Ectodermal cell (in vitro differentiated cells): ENCODE data around the gene GAL3ST2.
"Not testable (repeated sequence)": the region's sequence is repeated elsewhere in the genome, so short reads cannot be mapped to it uniquely, and the experiment has no call there.

Experiments used
- H3K27ac ChIP-seq: 2 replicates; pipeline ENCODE4 v1.7.0; 2013; ENCODE audit warnings: mild to moderate bottlenecking, low read depth, low read length; ENCODE audit not compliant: insufficient read depth, poor library complexity, severe bottlenecking
- H3K27me3 ChIP-seq: 2 replicates; pipeline ENCODE4 v1.7.0; 2013; ENCODE audit warnings: mild to moderate bottlenecking, low read length; ENCODE audit not compliant: insufficient read depth, control insufficient read depth, poor library complexity, severe bottlenecking
- H3K36me3 ChIP-seq: one replicate; pipeline ENCODE4 v1.7.0; 2013; ENCODE audit warnings: low read length; ENCODE audit not compliant: control insufficient read depth, insufficient read depth
- H3K4me1 ChIP-seq: one replicate; pipeline ENCODE4 v1.7.0; 2013; ENCODE audit warnings: low read length; ENCODE audit not compliant: control insufficient read depth, insufficient read depth
- H3K4me3 ChIP-seq: 2 replicates; pipeline ENCODE4 v1.7.0; 2013; ENCODE audit warnings: low read depth, low read length, control low read depth; ENCODE audit not compliant: insufficient read depth
- H3K9me3 ChIP-seq: 2 replicates; pipeline ENCODE4 v1.7.0; 2013; ENCODE audit warnings: mild to moderate bottlenecking, low read length, moderate library complexity; ENCODE audit not compliant: control insufficient read depth
- WGBS, 2 experiments: methylation state at CpG; one replicate each; pipeline ENCODE4 v1.1.7; 2013; ENCODE audit warnings: missing lambda C conversion rate in 2 of 2; 5-methylcytosine and 5-hydroxymethylcytosine counted together

Gene GAL3ST2

DNA sequence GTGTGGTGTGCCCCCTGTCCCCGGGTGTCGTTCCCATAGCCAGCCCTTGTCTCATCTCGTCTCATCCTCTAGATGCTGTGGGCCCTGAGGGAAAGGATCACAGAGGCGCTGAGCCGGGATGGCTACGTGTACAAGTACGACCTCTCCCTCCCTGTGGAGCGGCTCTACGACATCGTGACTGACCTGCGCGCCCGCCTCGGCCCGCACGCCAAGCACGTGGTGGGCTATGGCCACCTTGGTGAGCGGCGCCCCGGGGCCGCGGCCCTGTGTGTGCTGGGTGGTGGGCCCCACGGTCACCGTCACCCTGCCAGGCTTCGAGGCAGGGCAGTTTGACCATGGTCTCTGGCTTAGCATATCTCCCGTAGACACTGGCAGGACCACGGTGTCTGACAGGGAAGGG lies 20.8 kb upstream of the GAL3ST2 start:
- Histone ChIP-seq H3K9me3 (no peaks in the 10 kb centered on the region), H3K27me3 (no peaks in the 10 kb centered on the region), H3K4me1 (no peaks in the 10 kb centered on the region), H3K4me3 (no peak overlapping the region), H3K36me3 (peaks cover 17% of the 10 kb centered on the region), H3K27ac (no peak overlapping the region)
- 96 to 97% methylated on average over 27 of the region's 27 CpGs for WGBS, 2 experiments

- 94% methylated on average over 20 of the region's 20 CpGs for WGBS, 2 experiments
- no peaks in the 10 kb centered on the region for H3K27me3 ChIP-seq
- no peak overlapping the region for H3K4me3 ChIP-seq
- H3K4me1 ChIP-seq = peaks cover under 1% of the 10 kb centered on the region
- H3K36me3 ChIP-seq = peaks cover 17% of the 10 kb centered on the region
- no peak overlapping the region for H3K27ac ChIP-seq
- no peaks in the 10 kb centered on the region for H3K9me3 ChIP-seq
These were observed 17.4 kb upstream of the GAL3ST2 start for GRCh38 chr2:241759067-241759807.

- H3K4me1 ChIP-seq, H3K4me3 ChIP-seq: not testable (repeated sequence)
- WGBS, 2 experiments = 95 to 97% methylated on average over 7 of the region's 16 CpGs
These were observed 16.7 kb upstream of the GAL3ST2 start for GRCh38 chr2:241759893-241760292.

DNA sequence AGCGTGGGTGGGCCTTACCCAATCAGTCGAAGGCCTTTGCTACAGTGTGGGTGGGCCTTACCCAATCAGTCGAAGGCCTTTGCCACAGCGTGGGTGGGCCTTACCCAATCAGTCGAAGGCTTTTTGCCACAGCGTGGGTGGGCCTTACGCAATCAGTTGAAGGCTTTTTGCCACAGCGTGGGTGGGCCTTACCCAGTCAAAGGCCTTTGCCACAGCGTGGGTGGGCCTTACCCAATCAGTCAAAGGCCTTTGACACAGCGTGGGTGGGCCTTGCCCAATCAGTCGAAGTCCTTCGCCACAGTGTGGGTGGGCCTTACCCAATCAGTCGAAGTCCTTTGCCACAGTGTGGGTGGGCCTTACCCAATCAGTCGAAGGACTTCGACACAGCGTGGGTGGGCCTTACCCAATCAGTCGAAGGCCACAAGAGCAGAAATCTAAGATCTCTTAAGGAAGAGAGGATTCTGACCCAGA lies 16.3 kb upstream of the GAL3ST2 start:
- 94 to 96% methylated on average over 17 of the region's 17 CpGs for whole genome bisulfite sequencing, 2 experiments
- H3K27me3 ChIP-seq = no peaks in the 10 kb centered on the region
- peaks cover 17% of the 10 kb centered on the region for H3K36me3 ChIP-seq
- no peak overlapping the region for H3K27ac ChIP-seq
- H3K4me1 ChIP-seq = peaks cover 8% of the 10 kb centered on the region
- H3K4me3 ChIP-seq = no peak overlapping the region
- no peaks in the 10 kb centered on the region for H3K9me3 ChIP-seq

More at GRCh38 chr2:241759893-241760292, 16.7 kb upstream of the GAL3ST2 start:
- not testable (repeated sequence) for H3K9me3 ChIP-seq, H3K27me3 ChIP-seq, H3K27ac ChIP-seq
- H3K36me3 ChIP-seq = peaks cover 17% of the 10 kb centered on the region

GRCh38 chr2:241762321-241762932 lies 14.2 kb upstream of the GAL3ST2 start:
- Histone ChIP-seq H3K4me1 (peaks cover 8% of the 10 kb centered on the region), H3K36me3 (peaks cover 12% of the 10 kb centered on the region), H3K27me3 (no peaks in the 10 kb centered on the region), H3K27ac (no peak overlapping the region), H3K4me3 (no peak overlapping the region), H3K9me3 (no peaks in the 10 kb centered on the region)
- WGBS, 2 experiments = 94 to 95% methylated on average over 18 of the region's 18 CpGs

- 94 to 95% methylated on average over 13 of the region's 13 CpGs for WGBS, 2 experiments
- Histone ChIP-seq H3K4me3 (no peak overlapping the region), H3K36me3 (peaks cover 12% of the 10 kb centered on the region), H3K9me3 (no peaks in the 10 kb centered on the region), H3K27ac (no peak overlapping the region), H3K27me3 (no peaks in the 10 kb centered on the region), H3K4me1 (peaks cover 8% of the 10 kb centered on the region)
These were observed 13.7 kb upstream of the GAL3ST2 start for GRCh38 chr2:241762933-241763369.

DNA sequence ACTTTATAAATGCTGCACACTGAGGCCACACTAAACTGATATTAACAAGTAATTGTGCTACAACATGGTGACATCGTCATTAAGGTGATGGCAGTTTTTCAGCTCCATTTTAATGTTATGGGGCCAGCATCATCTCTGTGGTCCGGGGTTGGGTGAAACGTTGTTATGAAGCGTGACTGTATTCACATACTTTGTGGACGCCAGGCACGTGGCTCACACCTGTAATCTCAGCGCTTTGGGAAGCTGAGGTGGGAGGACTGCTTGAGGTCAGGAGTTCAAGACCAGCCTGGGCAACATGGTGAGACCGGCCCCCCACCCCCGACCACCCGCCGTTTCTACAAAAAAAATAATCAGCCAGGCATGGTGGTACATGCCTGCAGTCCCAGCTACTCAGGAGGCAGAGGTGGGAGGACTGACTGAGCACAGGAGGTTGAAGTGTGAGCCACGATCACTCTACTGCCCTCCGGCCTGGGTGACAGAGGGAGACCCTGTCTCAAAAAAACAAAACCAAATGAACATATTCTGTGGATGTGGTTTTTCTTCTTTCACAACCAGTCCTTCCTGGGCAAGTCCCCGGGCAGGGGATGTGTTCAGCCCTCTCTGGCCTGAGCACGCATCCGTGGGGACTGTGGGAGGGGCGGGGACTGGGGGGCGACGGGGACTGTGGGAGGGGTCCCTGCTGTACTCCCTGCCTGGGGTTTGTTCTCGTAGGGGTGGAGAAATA lies 12.9 kb upstream of the GAL3ST2 start:
- Histone ChIP-seq H3K27ac (no peak overlapping the region), H3K9me3 (no peaks in the 10 kb centered on the region), H3K4me3 (no peak overlapping the region), H3K27me3 (no peaks in the 10 kb centered on the region), H3K36me3 (peaks cover 12% of the 10 kb centered on the region), H3K4me1 (peaks cover 8% of the 10 kb centered on the region)
- 90 to 93% methylated on average over 20 of the region's 20 CpGs for WGBS, 2 experiments

DNA sequence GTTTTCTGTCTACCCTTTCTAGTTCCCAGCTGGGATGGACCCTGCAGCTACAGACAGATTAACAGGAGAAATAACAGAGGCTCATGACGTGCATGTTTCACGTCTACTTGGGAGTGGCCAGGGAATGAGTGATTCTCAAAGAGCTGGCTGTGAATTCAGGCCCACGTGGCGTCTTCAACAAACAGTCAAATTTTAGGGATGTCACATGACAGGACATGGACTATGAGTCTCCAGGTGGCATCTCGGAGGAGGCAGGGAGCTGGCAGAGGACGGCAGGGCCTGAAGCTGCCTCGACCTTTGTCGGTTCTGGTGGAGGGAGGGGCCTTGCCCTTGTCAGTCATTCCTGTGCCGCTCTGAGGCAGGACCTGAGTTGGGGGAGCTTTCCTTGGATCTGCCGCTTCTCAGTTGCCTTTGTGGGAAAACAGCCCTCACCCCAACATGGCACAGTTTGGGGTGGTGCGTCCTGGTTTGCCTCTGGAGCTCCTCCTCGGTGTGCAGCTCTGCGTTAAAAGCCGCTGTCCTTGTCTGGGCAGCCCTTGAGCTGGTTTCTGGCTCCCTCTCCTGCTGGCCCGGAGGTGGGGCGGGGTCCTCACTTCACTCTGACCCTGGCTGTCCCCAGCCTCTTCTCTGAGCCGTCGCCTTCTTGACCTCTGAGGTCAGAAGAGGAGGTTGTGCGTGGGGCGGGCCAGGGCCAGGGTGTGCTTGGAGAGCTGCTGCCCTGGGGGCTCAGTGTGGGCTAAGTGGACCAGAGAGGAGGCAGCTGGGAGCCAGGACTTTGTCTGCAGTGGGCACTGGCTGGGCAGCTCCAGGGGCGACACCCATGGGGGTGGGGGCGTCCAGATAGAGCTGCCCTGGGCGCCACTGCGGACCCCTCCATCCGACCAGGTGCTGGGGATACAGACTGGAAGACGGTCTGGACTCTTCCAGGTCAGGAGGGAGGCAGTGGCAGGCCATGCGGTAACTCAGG lies 12.1 kb upstream of the GAL3ST2 start:
- H3K27me3 ChIP-seq = no peaks in the 10 kb centered on the region
- H3K27ac ChIP-seq = no peak overlapping the region
- H3K4me1 ChIP-seq = peaks cover 8% of the 10 kb centered on the region
- no peaks in the 10 kb centered on the region for H3K9me3 ChIP-seq
- H3K4me3 ChIP-seq = no peak overlapping the region
- WGBS, 2 experiments = 68 to 69% methylated on average over 27 of the region's 27 CpGs
- peaks cover 12% of the 10 kb centered on the region for H3K36me3 ChIP-seq

- H3K9me3 ChIP-seq = no peaks in the 10 kb centered on the region
- H3K4me1 ChIP-seq = peaks cover 21% of the 10 kb centered on the region
- H3K4me3 ChIP-seq = no peak overlapping the region
- H3K36me3 ChIP-seq = no peaks in the 10 kb centered on the region
- WGBS, 2 experiments = 95% methylated on average over 37 of the region's 37 CpGs
- H3K27me3 ChIP-seq = no peaks in the 10 kb centered on the region
- H3K27ac ChIP-seq = no peak overlapping the region
These were observed 9.0 kb upstream of the GAL3ST2 start for GRCh38 chr2:241767464-241768250.
